ENCODE data around the gene NCBP2L.

Gene NCBP2L

GRCh38 chrX:107818900-107819521, 41.5 kb downstream of the NCBP2L start:
- Histone ChIP-seq H3K79me2 (ENCODE audit: insufficient read depth, low read depth) (no peaks in the 10 kb centered on the region), H3K4me1 (ENCODE audit: low read depth, poor library complexity, severe bottlenecking) (no peaks in the 10 kb centered on the region), H3K27me3 (ENCODE audit: insufficient read depth, low read depth) (no peaks in the 10 kb centered on the region), H4K20me1 (ENCODE audit: insufficient read depth) (no peaks in the 10 kb centered on the region), H3K36me3 (ENCODE audit: insufficient read depth) (no peaks in the 10 kb centered on the region), H3K4me3 (IDR thresholded peaks at IDR 0.05; ENCODE audit: insufficient read depth, low read depth, low read length) (no peak overlapping the region), H3K27ac (no peak overlapping the region), H3K4me2 (no peak overlapping the region), H3K9ac (no peak overlapping the region), H2AFZ (ENCODE audit: low read depth) (no peak overlapping the region)
- TF ChIP-seq CTCF (conservative IDR thresholded peaks at IDR 0.05; ENCODE audit: low read depth, low read length) = no peak

- Histone ChIP-seq H3K4me2 (no peak overlapping the region), H4K20me1 (ENCODE audit: insufficient read depth) (no peaks in the 10 kb centered on the region), H3K27me3 (ENCODE audit: insufficient read depth, low read depth) (no peaks in the 10 kb centered on the region)
Observed at GRCh38 chrX:107823042-107823441, 45.5 kb downstream of the NCBP2L start.

GRCh38 chrX:107823456-107823855, 45.9 kb downstream of the NCBP2L start:
- Histone ChIP-seq H3K4me1 (ENCODE audit: low read depth, poor library complexity, severe bottlenecking) (peaks cover 8% of the 10 kb centered on the region), H3K79me2 (ENCODE audit: insufficient read depth, low read depth) (no peaks in the 10 kb centered on the region), H3K9ac (no peak overlapping the region), H3K36me3 (ENCODE audit: insufficient read depth) (no peaks in the 10 kb centered on the region), H3K4me3 (IDR thresholded peaks at IDR 0.05; ENCODE audit: insufficient read depth, low read depth, low read length) (no peak overlapping the region), H3K27ac (no peak overlapping the region), H3K27me3 (ENCODE audit: insufficient read depth, low read depth) (no peaks in the 10 kb centered on the region), H2AFZ (ENCODE audit: low read depth) (no peak overlapping the region), H3K4me2 (no peak overlapping the region), H4K20me1 (ENCODE audit: insufficient read depth) (no peaks in the 10 kb centered on the region)
- no peak for TF ChIP-seq CTCF (conservative IDR thresholded peaks at IDR 0.05; ENCODE audit: low read depth, low read length)

More at GRCh38 chrX:107823042-107823441, 45.5 kb downstream of the NCBP2L start:
- no peaks in the 10 kb centered on the region for H3K79me2 ChIP-seq (ENCODE audit: insufficient read depth, low read depth)
- H3K9ac ChIP-seq = no peak overlapping the region
- H3K4me1 ChIP-seq (ENCODE audit: low read depth, poor library complexity, severe bottlenecking) = peaks cover 8% of the 10 kb centered on the region
- no peak for TF ChIP-seq CTCF (conservative IDR thresholded peaks at IDR 0.05; ENCODE audit: low read depth, low read length)
- no peaks in the 10 kb centered on the region for H3K36me3 ChIP-seq (ENCODE audit: insufficient read depth)
- H2AFZ ChIP-seq (ENCODE audit: low read depth) = no peak overlapping the region
- no peak overlapping the region for H3K27ac ChIP-seq
- no peak overlapping the region for H3K4me3 ChIP-seq (IDR thresholded peaks at IDR 0.05; ENCODE audit: insufficient read depth, low read depth, low read length)

DNA sequence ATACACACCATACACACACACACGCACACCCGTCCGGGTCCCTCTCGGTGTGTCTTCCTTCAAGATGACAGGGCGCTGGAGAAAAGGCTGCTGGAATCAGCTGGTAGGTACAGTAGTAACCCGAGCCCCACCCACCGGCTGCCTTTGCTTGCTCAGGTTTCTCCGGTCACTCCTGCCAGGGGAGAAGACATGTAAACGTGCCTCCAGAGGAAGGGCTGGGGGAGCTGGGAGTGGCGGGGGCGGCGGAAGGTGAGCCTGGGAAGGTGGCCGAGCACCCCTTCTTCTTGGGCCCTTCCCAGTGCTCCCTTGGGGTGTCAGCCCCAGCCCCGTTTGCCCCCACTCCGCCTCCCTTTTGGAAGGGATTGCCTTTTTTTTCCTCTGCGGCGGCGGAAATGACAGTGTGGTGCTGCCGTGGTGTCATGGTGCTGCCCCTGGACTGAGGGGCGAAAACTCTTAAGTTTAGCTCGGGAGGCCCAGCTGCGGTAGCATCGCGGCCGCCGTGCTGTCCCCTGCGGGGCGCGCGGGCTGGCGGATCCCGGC, 48.2 kb downstream of the NCBP2L start, which contains the start of gene MID2:
TSS of gene MID2 (plus strand) at position 169 of the 540 bp plus-strand sequence. CDS start 561 bp downstream, outside the sequence.
- H4K20me1 ChIP-seq (ENCODE audit: insufficient read depth) = no peaks in the 10 kb centered on the region
- peak within 1 kb of the TSS; percentile 76 for H2AFZ ChIP-seq (ENCODE audit: low read depth)
- H3K27me3 ChIP-seq (ENCODE audit: insufficient read depth, low read depth) = no peaks in the 10 kb centered on the region
- H3K9ac ChIP-seq = peak within 1 kb of the TSS; percentile 78; the same call in 1 of the 2 replicates
- peak within 1 kb of the TSS; percentile 77 for H3K4me2 ChIP-seq
- peak within 1 kb of the TSS; percentile 51 for H3K27ac ChIP-seq
- TF ChIP-seq CTCF (conservative IDR thresholded peaks at IDR 0.05; ENCODE audit: low read depth, low read length) = no peak
- H3K79me2 ChIP-seq (ENCODE audit: insufficient read depth, low read depth) = no peaks in the 10 kb centered on the region
- no peaks in the 10 kb centered on the region for H3K36me3 ChIP-seq (ENCODE audit: insufficient read depth)
- no peak within 1 kb of the TSS for H3K4me3 ChIP-seq (IDR thresholded peaks at IDR 0.05; ENCODE audit: insufficient read depth, low read depth, low read length)
- peaks cover 8% of the 10 kb centered on the region for H3K4me1 ChIP-seq (ENCODE audit: low read depth, poor library complexity, severe bottlenecking)

Data from KMS-11 (cell line).